ENCODE results near the gene SMIM21.

SMIM21 gene

DNA sequence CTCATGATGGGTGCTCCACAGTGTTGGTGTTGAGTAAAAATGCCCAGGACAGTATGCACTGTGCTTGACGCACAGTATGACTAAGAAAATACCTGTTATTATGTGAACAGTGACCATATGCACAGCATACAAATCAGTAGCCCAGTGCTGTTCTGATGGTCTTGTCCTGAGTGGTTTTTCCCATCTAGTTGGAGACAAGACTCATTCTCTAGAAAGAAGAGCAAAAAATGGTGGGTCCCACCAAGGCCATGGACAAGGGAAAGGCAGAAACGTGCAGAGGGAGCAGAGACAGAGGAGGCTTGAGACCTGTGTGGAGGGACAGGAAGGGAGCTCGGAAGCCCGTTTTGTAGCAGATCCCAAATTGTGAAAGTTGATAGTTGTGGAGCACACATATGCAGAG is 987 bp upstream of the SMIM21 start:
- no peak for DNase-seq (ENCODE audit: low read depth in 1 of 2, low spot score in 1 of 2)

DNA sequence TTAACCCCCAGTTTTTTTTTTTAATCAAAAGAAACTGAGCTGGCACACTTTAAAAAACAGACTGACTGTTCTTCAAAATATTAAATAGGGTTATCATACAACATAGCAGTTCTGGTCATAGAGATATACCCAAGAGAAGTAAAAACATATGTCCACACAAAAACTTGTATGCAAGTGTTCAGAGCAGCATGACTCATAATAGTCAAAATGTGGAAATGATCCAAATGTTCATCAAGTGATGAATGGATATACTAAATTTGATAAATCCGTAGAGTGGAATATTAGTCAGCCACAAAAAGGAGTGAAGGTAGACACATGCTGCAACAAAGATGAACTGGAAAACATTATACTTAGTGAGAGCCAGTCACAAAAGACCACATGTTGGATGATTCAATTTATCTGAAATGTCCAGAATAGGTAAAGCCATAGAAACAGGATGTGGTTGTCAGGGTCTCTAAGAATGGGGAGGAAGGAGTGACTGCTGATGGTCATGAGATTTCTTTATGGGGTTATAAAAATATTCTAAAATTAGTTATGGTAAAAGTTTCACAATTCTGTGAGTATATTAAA is 5.1 kb downstream of the SMIM21 start:
- DNase-seq (ENCODE audit: low read depth in 1 of 2, low spot score in 1 of 2) = no peak

DNA sequence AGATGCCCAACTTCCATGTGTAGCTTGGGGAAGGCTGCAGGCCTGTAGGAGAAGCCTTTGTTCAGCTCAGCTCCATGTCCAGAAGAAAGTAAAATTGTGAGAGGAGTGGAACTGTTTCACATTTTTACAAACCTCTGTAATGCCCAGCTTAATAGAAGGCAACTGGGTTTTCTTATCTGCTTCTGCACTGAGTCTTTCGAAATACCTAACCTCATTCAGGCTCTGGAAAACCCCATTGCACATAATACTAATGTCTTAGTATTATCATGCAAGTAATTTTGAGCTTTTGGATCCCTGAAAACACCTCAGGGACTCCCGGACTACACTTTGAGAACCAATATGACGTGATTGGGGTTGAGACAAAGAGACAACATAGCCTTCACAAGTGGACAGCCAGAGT is 5.8 kb downstream of the SMIM21 start:
- no peak for DNase-seq (ENCODE audit: low read depth in 1 of 2, low spot score in 1 of 2)

DNA sequence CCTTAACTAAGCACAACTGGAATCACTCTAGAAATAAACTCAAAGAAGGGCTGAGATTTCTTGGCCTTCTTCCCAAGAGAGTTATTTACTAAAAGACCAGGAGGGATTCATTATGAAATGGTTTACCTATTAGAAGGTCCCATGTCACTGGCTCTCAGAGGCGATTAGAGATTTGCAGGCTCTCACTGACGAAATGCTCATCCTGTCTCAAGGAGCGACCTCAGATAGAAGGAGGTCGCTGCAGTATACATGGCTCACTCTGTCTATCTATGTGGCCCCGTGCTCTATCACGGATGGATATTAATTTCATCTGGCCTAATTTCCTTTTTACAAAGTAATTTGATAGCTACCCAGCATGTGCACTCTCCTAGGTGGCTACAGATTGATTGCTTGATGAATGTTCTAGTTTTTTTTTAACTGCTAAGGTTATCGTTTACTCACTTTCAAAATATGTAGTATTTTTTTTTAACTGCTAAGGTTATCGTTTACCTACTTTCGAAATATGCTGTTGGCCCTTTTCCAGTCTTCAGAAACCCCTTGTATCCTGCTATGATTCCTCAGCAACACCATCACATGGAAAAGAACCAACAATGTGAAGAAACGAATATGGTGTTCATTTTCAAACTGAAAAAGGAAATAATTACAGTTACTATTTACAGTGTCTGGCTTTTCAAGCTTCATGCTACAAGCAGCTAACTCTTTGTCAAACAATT is 9.1 kb downstream of the SMIM21 start:
- DNase-seq (ENCODE audit: low read depth in 1 of 2, low spot score in 1 of 2) = no peak

DNA sequence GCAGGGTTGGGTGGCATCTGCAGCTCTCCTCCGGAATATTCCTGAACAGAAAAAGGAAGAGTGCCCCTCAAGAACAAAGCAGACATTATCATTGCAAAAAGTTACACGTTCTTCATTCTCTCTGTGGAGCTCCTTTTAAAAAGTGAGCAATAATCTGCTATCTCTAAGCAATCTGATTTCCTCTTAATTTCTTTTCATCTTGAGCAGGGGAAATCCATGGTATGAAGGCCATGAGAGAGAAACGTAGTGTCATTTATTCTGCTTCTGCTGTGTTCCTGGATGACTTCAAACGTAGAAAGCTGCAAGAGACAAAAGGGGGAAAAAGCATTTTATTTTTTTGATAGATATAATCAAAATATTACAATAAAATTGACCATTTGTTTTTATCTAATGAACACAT is 16.9 kb downstream of the SMIM21 start:
- no peak for DNase-seq (ENCODE audit: low read depth in 1 of 2, low spot score in 1 of 2)

DNA sequence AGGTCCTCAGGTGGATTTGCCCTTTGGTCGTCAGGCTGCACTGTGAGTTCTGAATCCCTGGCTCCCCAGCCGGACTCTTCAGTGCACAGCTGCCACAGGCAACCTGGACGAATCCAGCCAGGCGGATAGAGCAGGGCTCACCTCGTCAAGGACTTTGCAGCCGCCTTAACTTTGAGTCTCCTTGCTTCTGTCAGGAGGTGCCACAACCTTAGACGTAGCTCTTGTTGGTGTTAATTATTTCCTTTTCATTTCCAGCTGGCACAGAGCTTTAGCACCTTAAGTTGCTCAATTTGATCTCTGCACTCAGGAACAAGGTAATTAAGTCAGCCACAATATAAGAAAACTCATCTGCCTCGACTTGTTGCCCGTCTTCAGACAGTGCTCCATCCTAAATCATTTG is 17.7 kb downstream of the SMIM21 start:
- no peak for DNase-seq (ENCODE audit: low read depth in 1 of 2, low spot score in 1 of 2)

DNA sequence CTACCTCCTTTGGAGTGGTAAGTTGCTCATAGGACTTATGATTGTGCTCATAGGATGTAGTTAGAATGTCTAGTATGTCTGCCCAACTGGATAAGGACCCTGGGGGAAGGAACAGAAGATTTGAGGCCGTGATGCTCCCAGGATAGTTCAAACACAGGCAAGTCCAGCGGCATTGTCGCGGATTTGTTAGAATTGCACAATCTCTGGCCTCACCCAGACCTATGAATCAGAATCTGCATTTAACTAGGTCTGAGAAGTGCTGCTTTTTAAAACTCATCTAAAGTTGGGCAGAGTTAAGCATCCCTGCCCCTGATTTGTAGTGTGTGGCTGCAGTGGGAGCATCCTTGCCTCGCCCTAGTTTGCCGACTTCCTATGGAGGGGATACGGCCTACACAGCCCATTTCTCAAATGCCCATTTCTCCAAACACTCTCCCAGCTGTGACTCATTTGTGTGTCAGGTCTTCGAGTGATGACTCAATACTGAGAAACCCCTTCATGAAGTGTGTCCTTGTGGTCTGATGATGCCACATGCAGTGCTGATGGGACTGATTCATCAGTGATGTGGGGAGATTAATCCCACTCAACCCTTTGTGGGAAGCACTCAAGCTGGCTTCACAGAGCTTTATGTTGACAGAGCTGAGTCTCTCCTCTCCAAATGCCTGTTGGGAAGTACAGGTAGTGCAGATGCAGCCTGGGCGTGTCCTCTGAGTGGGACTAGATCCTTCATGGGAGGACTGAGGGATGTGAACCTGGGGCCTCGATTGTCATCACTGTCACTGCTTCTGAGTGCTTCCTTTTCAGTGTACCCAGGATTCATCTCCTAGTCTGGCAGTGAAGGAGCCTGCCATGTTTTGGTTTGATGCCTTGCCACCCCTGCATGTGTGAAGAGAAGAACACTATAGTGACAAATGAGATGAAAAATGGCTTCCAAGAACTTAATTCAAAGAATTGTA is 18.7 kb downstream of the SMIM21 start:
- no peak for DNase-seq (ENCODE audit: low read depth in 1 of 2, low spot score in 1 of 2)

DNA sequence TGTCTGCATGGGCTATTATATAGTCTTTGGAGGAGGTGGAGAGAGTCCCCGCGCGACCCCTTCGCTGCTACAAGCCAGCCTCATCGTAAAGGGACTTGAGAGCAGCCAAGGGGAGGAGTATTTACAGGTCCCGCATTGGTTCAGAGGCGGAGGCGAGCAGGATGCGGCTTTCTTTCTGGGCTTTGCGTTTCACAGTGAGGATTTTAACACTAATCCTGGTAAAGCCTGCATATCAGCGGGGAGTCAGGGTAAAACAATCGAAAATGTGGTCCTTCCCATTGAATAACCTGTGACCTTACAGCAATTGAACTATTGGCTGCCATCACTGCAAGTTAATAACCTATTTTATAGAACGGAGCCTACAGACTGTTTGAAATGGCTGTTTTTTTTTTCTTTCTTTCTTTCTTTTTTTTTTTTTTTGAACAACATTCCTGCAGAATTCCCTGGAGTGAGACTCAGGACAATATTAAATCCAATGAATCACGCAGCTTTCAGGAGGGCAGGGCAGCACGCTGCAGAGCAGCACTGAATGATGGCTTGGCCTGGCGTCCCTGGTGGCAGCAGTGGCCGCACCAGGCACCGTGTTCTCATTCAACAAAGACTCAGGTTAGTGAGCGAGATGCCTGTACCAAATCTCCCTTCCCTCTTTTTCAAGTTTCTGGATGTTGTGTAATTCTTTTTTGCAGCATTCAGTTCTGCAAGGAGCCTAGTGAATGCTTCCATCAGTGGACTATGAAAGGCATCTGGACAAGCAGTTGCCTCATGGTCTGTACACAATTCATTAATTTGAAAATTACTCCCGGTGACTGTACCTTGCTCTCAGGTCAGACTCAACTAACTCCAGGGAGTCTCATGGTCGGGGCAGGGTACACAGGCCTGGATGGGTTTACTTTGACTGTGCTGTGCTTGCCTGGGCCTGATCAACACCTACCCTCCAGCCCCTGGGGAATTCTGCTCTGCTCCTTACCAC is 19.8 kb downstream of the SMIM21 start:
- no peak for DNase-seq (ENCODE audit: low read depth in 1 of 2, low spot score in 1 of 2)

DNA sequence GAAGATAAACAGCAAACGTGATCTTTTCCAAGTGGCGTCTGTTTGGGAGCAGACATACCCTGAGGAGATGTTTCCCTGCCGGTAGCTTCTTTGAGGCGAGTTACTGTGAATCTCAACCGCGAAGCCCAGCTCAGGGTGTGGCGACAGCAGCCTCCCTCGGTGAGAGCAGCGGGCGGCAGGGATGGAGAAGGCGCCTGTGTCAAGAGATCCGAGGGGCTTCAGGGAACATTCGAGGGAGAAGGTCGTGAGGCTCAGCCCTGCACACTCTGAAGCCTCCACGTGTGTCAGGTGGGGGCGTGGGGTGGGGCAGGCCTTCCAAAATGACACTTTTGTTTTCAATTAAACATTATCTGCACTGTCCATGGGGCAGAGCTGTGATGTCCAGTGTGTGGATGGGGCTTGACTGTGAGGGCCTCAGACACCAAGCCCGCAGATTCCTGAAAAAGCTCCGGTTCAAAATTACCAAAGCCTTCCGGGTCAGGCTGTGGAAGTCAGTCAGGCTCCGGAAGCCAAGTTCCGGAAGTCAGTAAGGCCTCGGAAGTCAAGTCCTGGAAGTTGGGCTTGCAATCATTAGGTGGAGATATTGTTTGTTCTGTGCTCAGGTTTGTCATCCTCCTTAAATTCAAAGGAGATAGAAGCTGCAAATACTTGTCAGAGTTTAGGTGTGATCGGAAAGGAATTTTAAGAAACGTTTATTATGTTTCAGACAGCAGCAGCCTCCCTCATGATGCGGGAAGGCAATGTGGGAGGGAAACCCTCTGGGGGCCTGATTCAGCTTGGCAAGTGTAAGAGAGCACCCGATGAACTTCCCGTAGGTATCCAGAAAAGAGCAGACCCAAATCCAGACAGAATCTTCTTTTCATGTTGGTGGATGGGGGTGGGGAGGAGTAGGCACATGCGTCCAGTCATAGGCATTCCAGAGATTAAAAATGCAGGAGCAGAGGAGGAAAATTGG is 20.7 kb downstream of the SMIM21 start:
- no peak for DNase-seq (ENCODE audit: low read depth in 1 of 2, low spot score in 1 of 2)

DNA sequence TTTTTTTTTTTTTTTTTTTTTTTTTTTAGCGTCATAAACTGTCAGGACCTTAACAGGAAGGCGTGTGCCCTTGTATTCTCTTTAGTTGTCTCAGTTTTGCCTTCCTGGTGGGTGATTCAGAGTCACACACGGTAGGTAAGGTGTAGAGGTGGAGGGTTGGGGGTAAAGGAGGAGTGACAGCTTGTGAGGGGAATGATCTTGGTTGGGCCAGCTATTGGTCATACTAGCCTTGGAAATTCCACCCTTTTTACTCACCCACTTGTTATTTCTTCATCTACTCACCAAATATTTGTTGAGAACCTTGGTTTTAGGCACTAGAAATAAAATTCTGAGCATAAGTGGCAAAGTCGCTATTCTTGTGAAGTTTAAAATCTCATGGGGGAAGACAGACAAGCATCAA is 22.2 kb downstream of the SMIM21 start:
- DNase-seq (ENCODE audit: low read depth in 1 of 2, low spot score in 1 of 2) = no peak

DNA sequence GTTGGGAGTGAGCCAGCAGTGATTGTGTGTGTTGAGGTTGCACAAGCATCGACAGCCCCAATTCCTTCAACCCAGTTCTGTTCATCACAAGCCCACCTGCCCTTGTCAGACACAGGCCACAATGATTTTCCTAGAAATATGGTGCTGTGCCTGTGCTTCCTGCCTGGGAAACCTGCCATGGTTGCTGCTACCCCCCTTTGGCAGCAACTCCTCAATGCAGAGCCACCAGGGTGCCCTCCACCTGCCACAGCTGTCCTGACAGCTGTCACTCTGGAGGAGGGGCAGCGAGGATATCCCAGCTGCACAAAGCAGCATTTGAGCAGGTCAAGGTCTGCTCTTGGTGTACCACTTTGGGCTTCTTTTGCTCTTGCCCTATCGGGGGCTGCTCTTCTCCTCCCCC is 27.1 kb downstream of the SMIM21 start:
- no peak for DNase-seq (ENCODE audit: low read depth in 1 of 2, low spot score in 1 of 2)

DNA sequence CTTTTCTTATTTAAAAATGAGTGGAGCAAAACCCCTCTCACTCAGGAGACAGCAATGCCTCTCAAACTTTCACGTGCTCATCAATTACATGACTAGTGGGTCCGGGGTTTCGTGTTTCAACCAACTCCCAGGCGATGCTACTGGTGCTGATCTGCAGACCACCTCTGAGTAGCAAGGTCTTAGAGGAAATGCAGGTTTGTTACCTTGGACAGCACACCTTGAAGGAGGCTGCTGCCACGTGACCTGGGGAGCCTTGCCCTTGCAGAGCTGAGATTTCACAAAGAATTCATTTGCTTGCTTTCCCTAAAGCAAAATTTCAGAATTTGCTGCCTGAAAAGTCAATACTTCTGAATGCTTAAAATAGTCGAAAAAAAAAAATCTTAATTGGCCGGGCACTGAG is 32.4 kb downstream of the SMIM21 start:
- DNase-seq (ENCODE audit: low read depth in 1 of 2, low spot score in 1 of 2) = no peak

DNA sequence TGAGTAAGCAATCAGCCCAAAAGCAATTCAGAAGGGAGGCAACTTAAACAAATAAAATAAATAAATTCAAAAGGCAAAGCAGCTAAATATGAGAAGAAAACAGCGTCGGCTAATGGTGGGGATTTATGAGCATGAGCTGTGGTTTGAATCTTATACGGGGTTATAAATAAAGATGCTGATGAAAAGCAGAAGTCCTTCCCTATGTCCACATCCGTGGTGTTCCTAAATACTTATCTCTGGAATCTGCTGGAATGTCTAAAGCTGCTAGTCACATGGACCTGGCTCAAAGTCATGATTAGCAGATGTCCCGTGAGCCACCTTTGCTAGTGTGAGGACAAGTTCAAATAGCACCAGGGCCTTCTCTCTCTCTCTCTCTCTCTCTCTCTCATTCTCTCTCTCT is 33.8 kb downstream of the SMIM21 start:
- DNase-seq (ENCODE audit: low read depth in 1 of 2, low spot score in 1 of 2) = no peak

DNA sequence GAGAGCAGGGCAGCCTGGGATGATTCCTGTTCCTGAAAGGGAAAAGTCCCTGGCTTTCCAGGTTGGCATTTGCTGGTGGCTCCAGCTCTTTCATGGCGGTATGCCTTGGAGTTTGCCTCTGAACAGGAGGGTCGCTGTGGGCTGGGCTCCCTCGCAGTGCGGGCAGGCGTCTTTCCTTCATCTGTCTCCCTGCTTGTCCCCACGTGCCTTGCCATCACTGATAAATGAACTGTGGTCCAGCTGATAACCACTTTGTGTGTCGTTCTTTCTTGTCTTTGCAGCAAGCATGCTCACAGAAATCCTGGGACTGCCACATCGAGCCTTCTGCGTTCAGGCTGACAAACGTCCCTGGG is 35.3 kb downstream of the SMIM21 start:
- DNase-seq (ENCODE audit: low read depth in 1 of 2, low spot score in 1 of 2) = no peak

DNA sequence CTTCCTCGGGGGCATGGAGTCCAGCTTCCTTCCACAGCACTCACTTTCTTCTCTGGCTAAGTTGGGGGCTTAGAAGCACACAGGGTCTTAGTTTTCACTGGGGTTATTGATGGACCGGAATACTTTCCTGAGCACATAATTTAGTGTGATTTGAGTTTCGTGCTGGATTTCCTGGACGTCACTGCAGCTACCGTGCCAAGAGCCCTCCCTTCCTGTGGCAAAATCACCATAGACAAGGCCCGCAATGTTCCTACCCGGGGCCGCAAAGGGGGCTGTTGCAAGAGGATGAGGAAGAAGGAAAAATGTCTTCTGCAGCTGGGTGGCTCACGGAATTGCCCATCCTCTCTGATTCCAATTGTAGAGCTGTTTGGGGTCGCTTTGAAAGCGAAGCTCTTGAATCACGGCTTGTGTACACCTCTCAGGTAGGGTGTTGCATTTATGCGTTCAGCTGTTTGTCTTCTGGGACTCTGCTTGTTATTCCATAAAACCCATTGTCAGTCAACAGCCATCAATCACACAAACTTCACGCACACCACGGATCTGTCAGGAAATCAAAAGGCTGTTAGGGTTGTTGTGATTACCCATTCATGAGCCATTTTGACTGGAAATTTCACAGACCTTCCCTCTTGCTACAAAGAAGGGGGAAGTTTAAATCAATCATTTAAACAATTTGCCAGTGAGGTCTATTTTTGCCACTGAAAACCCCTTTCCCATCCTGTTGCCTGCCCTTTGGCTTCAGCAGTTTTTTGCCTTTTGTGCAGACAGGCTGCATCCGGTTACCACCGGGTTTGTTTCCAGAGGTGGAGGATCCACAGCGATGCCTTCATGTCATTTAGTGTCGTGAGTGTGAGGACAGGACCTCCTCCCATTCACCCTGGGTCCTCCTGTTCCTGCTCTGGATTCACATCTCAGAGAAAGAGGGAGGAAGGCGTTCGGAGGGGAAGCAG is 36.0 kb downstream of the SMIM21 start:
- DNase-seq (ENCODE audit: low read depth in 1 of 2, low spot score in 1 of 2) = no peak

DNA sequence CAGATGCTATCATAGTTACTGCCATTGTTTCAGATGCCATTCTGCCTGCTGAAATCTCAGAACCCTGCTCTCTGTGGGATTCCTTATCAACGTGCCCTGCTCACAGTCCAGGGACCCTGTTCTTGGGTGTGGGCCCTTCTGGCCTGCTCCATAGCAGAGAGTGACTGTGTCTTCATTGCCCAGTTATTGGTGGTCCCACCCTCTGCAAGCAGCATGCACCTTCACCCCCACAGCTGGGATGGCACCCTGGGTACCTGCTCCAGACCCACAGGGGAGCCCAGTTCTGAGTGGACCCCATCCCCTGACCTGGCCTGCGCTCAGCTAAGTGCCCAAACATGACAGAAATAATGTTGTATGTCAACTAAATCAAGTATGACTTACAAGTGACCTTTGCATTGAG is 36.6 kb downstream of the SMIM21 start:
- DNase-seq (ENCODE audit: low read depth in 1 of 2, low spot score in 1 of 2) = no peak

DNA sequence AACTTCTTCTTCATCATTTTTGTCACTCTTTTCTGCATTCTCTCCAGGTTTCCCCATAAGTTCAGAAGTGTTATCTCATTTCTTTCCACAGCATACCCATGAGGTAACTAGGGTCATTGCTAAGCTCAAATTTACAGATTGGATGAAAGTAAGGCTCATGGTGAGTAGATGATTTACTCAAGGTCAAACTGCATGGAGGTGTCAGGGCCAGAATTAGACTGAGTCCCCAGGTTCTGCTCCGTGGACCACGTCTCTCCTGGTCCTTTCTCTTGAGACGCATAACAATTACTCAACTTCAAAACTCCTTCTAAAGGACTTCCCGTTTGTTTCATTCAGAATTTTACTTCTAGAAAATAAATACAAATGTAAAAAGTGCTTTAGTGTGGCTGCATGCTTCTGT is 43.4 kb downstream of the SMIM21 start:
- DNase-seq (ENCODE audit: low read depth in 1 of 2, low spot score in 1 of 2) = no peak

DNA sequence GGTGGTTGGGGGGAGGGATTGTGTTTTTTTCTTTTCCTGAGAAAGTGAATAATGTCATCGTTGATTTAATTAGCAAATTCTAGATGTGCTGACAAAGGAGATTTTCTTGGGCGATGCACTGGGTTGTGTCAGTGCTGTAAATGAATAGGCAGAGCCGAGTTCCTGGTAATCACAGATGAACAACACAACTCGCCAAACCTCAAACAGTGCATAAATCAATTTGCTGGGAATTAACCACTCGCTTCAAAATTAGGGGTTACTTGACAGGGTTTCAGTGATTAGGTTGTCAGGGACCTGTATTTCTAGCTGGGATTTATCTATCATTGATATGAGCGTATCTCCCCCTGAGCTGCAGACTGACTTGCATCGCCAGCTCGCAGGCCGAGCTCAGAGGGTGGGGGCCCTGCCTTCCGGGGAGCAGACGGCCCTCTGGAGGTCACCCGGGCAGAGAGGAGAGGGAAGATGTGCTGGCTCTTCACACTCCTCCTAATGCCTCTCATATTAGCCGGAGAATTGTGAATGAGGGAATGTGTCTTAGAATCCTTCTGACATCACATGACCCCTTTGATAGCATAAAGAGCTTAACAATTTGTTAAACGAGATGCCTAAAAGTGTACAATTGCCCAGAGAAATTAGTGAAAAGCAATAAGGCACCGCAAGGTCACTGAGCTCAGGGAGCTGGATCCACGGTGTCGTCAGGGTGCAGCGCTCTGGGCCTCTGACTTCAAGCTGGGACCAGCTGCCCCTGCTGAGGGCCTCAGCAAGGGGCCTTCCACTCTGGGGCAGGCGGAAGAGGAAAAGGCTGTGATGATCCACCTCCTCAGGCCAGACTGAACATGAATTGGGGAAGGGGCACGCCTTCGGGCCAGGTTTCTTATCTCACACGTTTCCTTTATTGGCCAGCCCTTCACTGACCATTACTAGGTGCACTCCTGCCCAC is 48.9 kb downstream of the SMIM21 start:
- DNase-seq (ENCODE audit: low read depth in 1 of 2, low spot score in 1 of 2) = no peak
